H1 (cell line): Measurements from ENCODE around the gene PPP1CC. TPM values are rescaled to one million over a fixed set of nuclear protein-coding genes. Genes with fewer than 3 reads are reported as not detected.

Experiments used
- CHD1 ChIP-seq: IDR thresholded peaks from 2 replicates; pipeline ENCODE4 v1.6.1; 2012; ENCODE audit warnings: low read depth, low read length, improper control_type of control experiment
- CHD2 ChIP-seq: IDR thresholded peaks from 2 replicates; pipeline ENCODE4 v1.6.1; 2012; ENCODE audit warnings: low read length, improper control_type of control experiment
- EP300 ChIP-seq, 2 experiments: IDR thresholded peaks; 1 replicate in 1 of 2; 2 replicates in 1 of 2; pipeline ENCODE4 v1.6.1; 2011 to 2012; ENCODE audit warnings: low read depth in 2 of 2, low read length in 2 of 2, mild to moderate bottlenecking in 2 of 2, borderline replicate concordance in 1 of 2, inconsistent platforms in 1 of 2, moderate library complexity in 1 of 2
- MAFK ChIP-seq: IDR thresholded peaks from 2 replicates; pipeline ENCODE4 v1.6.1; 2012; ENCODE audit warnings: low read depth, mild to moderate bottlenecking, improper control_type of control experiment, low read length
- SIRT6 ChIP-seq: IDR thresholded peaks from one replicate; pipeline ENCODE4 v1.7.1; 2012; ENCODE audit warnings: low read length, inconsistent platforms
- TEAD4 ChIP-seq: IDR thresholded peaks from 2 replicates; pipeline ENCODE4 v1.6.1; 2012; ENCODE audit warnings: low read depth, low read length, inconsistent platforms, mixed read lengths
- polyA plus RNA-seq, 7 experiments: library from polyadenylated mRNA; depleted of rRNA in 3 of 7; stranded (reverse) in 5 of 7; unstranded in 2 of 7; fragments of >200 nt in 5 of 7; fragments of 200-250 nt in 2 of 7; gene quantifications; 1 replicate in 5 of 7; 2 replicates in 1 of 7; 4 replicates in 1 of 7; pipeline versions ENCODE4 v1.2.1 to v1.2.3, GENCODE V29; 2011 to 2013; ENCODE audit warnings: missing spikeins in 2 of 7, mixed read lengths in 2 of 7
- total RNA-seq: library from RNA; stranded (reverse); fragmentation: NEBNext Ultra II Directional; extraction: Animal tissue kit (Norgen Biotek cat#: 25700); gene quantifications from 2 replicates; pipeline ENCODE4 v1.2.1, GENCODE V29; 2021
- TF ChIP-seq, protein P1 (sequence below): fragments of 300-600 bp; sonication (generic); IDR thresholded peaks from 2 replicates; pipeline ENCODE4 v1.7.1; 2012; ENCODE audit warnings: low read length, moderate library complexity, mild to moderate bottlenecking, inconsistent platforms; ENCODE audit not compliant: insufficient replicate concordance
- TF ChIP-seq, protein P2 (sequence below): IDR thresholded peaks from 2 replicates; pipeline ENCODE4 v1.6.1; 2012; ENCODE audit warnings: inconsistent platforms
- TF ChIP-seq, protein P3 (sequence below): IDR thresholded peaks from 2 replicates; pipeline ENCODE4 v1.6.1; 2012; ENCODE audit warnings: inconsistent platforms

Gene PPP1CC
- total and polyA plus RNA-seq, 2 of the 8 experiments (the other 6 are each of a cell fraction or from before 2014, with no cell fraction given) = 193 to 350 TPM

DNA sequence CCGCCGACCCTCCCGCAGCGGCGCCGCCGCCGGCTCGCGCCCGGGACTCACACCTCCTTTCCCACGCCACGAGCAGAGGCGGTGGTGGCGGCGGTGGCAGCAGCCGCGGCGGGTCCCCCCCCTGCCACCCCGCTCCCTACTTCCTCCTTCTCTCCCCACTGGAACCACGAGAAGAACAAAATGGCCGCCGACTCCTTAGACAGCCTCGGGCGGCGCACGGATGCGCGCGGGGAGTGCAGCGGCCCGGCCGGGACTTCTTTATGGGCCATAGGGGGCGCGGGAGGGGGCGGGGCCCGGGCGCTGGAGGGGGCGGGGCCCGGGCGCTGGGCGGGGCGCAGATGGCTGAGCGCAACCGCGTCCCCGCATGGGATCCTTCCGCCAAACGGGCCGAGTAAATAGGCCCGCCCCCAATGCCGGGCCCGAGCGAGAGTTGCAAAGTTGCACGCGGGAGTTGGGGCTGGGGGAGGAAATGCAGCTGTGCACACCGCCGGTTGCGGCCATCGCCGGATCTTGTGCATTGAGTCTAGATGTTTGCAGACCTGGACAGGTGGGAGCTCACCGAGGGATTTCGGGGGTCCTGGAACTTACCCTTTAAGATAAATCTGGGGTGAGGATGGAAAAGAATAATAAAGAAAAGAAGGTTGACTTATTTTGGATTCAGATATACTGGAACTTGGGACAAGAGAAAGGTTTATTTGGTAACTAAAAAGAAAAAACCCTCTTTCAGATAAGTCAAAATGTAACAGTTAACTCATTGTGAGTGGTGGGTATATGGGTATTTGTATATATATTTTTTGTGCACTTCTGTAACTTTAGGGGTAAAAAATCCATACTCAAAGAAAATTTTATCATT lies at the start of gene PPP1CC (continued):
- TF ChIP-seq, protein P1, sequence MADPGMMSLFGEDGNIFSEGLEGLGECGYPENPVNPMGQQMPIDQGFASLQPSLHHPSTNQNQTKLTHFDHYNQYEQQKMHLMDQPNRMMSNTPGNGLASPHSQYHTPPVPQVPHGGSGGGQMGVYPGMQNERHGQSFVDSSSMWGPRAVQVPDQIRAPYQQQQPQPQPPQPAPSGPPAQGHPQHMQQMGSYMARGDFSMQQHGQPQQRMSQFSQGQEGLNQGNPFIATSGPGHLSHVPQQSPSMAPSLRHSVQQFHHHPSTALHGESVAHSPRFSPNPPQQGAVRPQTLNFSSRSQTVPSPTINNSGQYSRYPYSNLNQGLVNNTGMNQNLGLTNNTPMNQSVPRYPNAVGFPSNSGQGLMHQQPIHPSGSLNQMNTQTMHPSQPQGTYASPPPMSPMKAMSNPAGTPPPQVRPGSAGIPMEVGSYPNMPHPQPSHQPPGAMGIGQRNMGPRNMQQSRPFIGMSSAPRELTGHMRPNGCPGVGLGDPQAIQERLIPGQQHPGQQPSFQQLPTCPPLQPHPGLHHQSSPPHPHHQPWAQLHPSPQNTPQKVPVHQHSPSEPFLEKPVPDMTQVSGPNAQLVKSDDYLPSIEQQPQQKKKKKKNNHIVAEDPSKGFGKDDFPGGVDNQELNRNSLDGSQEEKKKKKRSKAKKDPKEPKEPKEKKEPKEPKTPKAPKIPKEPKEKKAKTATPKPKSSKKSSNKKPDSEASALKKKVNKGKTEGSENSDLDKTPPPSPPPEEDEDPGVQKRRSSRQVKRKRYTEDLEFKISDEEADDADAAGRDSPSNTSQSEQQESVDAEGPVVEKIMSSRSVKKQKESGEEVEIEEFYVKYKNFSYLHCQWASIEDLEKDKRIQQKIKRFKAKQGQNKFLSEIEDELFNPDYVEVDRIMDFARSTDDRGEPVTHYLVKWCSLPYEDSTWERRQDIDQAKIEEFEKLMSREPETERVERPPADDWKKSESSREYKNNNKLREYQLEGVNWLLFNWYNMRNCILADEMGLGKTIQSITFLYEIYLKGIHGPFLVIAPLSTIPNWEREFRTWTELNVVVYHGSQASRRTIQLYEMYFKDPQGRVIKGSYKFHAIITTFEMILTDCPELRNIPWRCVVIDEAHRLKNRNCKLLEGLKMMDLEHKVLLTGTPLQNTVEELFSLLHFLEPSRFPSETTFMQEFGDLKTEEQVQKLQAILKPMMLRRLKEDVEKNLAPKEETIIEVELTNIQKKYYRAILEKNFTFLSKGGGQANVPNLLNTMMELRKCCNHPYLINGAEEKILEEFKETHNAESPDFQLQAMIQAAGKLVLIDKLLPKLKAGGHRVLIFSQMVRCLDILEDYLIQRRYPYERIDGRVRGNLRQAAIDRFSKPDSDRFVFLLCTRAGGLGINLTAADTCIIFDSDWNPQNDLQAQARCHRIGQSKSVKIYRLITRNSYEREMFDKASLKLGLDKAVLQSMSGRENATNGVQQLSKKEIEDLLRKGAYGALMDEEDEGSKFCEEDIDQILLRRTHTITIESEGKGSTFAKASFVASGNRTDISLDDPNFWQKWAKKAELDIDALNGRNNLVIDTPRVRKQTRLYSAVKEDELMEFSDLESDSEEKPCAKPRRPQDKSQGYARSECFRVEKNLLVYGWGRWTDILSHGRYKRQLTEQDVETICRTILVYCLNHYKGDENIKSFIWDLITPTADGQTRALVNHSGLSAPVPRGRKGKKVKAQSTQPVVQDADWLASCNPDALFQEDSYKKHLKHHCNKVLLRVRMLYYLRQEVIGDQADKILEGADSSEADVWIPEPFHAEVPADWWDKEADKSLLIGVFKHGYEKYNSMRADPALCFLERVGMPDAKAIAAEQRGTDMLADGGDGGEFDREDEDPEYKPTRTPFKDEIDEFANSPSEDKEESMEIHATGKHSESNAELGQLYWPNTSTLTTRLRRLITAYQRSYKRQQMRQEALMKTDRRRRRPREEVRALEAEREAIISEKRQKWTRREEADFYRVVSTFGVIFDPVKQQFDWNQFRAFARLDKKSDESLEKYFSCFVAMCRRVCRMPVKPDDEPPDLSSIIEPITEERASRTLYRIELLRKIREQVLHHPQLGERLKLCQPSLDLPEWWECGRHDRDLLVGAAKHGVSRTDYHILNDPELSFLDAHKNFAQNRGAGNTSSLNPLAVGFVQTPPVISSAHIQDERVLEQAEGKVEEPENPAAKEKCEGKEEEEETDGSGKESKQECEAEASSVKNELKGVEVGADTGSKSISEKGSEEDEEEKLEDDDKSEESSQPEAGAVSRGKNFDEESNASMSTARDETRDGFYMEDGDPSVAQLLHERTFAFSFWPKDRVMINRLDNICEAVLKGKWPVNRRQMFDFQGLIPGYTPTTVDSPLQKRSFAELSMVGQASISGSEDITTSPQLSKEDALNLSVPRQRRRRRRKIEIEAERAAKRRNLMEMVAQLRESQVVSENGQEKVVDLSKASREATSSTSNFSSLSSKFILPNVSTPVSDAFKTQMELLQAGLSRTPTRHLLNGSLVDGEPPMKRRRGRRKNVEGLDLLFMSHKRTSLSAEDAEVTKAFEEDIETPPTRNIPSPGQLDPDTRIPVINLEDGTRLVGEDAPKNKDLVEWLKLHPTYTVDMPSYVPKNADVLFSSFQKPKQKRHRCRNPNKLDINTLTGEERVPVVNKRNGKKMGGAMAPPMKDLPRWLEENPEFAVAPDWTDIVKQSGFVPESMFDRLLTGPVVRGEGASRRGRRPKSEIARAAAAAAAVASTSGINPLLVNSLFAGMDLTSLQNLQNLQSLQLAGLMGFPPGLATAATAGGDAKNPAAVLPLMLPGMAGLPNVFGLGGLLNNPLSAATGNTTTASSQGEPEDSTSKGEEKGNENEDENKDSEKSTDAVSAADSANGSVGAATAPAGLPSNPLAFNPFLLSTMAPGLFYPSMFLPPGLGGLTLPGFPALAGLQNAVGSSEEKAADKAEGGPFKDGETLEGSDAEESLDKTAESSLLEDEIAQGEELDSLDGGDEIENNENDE = no peak
- TF ChIP-seq MAFK (no peak), CHD1 (0 out of 2 replicates have a peak, but pooled peaks have one; percentile 49), SIRT6 (no peak), EP300 (IDR thresholded peaks at IDR 0.05; ENCODE audit: borderline replicate concordance in 1 of 2, low read depth in 2 of 2, low read length in 2 of 2) (no peak), TEAD4 (no peak), CHD2 (peak; percentile 95)
- TF ChIP-seq, protein P2, sequence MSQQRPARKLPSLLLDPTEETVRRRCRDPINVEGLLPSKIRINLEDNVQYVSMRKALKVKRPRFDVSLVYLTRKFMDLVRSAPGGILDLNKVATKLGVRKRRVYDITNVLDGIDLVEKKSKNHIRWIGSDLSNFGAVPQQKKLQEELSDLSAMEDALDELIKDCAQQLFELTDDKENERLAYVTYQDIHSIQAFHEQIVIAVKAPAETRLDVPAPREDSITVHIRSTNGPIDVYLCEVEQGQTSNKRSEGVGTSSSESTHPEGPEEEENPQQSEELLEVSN = no peak
- TF ChIP-seq, protein P3, sequence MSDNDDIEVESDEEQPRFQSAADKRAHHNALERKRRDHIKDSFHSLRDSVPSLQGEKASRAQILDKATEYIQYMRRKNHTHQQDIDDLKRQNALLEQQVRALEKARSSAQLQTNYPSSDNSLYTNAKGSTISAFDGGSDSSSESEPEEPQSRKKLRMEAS = peak; percentile 56; the same call in 1 of the 2 replicates
